Hematopoietic multipotent progenitor cell treated with erythropoietin and hydrocortisone succinate and interleukin-3 and kit ligand, for 15 days (in vitro differentiated cells): ENCODE results near the gene HAUS5.
"Not testable (repeated sequence)": the region's sequence is repeated elsewhere in the genome, so short reads cannot be mapped to it uniquely, and the experiment has no call there.

Experiments
- DNase-seq: peaks from one replicate; pipeline ENCODE4 v3.0.0-alpha.2; 2015; ENCODE audit warnings: low spot score

The HAUS5 gene

GRCh38 chr19:35642798-35643254 lies 30.3 kb downstream of the HAUS5 start:
- no peak for DNase-seq

DNA sequence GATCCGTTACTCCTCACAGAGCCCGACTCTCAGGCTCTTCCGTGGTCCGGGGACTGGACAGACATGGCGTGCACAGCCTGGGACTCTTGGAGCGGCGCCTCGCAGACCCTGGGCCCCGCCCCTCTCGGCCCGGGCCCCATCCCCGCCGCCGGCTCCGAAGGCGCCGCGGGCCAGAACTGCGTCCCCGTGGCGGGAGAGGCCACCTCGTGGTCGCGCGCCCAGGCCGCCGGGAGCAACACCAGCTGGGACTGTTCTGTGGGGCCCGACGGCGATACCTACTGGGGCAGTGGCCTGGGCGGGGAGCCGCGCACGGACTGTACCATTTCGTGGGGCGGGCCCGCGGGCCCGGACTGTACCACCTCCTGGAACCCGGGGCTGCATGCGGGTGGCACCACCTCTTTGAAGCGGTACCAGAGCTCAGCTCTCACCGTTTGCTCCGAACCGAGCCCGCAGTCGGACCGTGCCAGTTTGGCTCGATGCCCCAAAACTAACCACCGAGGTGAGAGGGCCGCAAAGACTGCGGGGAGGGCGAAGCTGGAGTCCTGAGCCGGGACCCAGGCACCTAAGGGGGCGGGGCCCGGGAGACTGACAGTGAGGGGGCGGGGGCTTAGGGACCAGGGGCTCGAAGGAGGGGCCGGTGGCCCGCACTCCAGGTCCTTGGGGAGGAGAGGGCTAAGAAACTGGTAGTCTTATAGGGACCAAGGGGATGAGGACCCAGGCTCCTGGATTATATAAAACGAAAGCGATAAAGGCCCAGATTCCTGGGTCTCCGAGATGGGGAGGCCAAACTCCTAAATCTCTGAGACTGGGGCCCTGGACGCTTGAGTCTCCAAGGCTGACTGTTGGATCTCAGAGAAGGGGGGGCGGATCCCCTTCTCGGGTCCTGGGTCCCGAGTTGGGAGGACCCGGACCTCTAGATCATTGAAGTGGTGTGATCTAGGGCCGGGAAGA lies 31.0 kb downstream of the HAUS5 start:
- peak; percentile 84 for DNase-seq

DNA sequence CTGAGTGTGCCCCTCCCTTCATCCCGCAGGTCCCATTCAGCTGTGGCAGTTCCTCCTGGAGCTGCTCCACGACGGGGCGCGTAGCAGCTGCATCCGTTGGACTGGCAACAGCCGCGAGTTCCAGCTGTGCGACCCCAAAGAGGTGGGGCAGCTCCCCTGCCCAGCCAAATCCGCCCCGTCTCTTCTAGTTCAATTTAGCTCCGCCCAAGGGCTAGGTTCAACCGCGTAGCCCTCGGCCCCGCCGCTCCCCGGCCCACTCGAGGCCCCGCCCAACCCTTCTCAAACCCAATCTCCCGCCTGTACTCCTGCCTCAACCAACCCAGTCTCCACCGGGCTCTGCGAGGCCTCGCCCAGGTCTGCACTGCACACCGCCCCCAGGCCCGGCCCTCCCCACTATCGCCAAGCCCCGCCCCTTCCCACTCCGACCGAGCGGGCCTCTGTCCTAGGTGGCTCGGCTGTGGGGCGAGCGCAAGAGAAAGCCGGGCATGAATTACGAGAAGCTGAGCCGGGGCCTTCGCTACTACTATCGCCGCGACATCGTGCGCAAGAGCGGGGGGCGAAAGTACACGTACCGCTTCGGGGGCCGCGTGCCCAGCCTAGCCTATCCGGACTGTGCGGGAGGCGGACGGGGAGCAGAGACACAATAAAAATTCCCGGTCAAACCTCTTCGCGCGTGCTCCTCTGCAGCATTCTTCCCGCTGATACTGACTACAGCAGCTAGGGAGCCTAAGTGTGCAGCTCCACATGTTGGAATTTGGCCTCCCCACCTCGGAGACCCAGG lies 31.9 kb downstream of the HAUS5 start:
- DNase-seq: peak; percentile 95

DNA sequence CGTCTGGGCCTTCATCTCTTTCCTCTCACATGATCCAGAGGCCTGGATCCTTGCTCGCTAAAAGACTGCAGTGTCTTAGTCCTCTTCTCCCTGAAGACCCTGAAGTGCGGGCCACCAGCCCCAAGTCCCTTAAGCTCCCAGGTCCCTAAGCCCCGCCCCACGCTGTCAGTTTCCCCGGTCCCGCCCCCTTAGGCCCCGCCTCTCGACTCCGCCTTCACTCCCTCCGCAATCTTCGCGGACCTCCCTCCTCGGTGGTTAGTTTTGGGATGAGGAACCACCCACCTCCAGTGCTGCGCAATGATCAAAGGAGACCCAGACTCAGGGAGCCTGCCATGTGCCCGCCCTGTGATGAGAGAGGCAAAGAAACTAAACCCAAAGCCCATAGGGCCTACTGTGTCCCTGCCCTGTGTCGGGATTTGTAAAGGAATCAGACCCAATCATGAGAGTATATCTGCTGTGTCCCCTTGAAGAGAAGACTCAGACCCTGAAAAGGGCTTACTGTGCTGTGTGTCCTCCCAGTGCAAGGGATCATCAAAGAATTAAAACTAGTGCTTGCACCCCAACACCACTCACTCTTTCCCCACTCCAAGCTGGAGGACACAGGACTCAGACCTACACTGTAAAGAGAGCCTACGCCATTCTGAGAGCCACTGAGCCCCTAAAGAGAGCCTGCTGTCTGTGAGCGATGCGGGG lies 32.6 kb downstream of the HAUS5 start:
- DNase-seq: peak; percentile 81

- no peak for DNase-seq
These were observed 33.4 kb downstream of the HAUS5 start for GRCh38 chr19:35645680-35646511.

- DNase-seq: peak; percentile 98
These were observed 35.8 kb downstream of the HAUS5 start, which contains the start of gene COX6B1 for GRCh38 chr19:35648017-35648961. Gene COX6B1 (plus strand): TSS chr19:35648323. CDS start chr19:35651244, 2,921 bp downstream.

DNA sequence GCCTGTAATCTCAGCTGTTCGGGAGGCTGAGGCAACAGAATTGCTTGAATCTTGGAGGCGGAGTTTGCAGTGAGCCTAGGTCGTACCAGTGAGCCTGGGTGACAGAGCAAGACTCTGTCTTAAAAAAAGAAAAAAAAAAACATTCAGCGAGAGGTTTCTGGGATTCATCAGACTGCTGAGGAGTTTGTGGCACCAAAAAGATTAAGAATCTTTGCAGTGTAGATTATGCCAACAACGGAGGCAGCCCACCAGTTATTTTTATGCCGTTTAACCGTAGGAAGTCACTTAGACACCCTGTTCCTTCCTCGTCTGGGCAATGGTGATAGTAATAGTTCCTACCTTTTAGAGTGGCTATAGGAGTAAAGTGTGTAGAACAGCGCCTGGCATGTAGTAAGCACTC lies 38.0 kb downstream of the HAUS5 start:
- no peak for DNase-seq

DNA sequence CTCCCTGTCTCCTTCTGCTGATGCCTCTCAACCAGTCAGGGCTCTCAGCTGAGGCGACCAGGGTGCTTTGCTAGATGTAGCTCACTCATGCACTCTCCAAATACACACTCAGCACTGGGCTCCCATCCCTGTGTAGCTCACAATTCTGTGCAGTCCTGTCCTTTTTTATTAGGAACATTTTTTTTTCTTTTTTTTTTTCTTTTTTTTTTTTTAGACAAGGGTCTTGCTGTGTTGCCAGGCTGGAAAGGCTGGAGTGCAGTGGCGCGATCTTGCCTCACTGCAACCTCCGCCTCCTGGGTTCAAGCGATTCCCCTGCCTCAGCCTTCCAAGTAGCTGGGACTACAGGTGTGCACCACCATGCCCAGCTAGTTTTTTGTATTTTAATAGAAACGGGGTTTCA lies 42.3 kb downstream of the HAUS5 start:
- DNase-seq: not testable (repeated sequence)

DNA sequence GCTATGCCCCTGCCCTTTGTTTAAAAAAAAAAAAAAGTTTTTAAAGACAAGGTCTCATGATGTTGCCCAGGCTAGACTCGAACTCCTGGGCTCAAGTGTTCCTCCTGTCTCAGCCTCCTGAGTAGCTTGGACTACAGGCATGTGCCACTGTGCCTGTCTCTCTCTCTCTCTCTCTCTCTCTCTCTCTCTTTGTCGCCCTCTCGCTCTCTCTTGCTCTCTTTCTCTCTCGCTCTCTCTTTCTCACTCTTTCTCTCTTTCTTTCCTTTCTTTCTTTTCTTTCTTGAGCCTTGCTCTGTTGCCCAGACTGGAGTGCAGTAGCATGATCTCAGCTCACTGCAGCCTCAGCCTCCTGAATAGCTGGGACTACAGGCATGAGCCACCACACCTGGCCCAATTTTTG lies 43.1 kb downstream of the HAUS5 start:
- DNase-seq: no peak

DNA sequence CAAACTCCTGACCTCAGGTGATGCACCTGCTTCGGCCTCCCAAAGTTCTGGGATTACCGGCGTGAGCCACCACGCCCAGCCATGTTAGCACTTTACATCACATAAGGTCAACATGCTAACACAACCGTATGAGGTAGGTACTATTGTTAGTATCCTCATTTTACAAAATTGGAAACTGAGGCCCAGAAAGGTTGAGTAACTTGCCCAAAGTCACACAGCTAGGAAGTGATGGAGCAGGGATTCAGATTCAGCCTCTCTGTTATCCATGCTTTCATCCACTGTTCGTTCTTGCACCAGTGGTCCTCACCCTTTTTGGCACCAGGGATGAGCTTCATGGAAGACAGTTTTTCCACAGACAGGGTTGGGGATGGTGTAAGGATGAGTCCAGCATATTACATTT lies 44.2 kb downstream of the HAUS5 start:
- DNase-seq: no peak

DNA sequence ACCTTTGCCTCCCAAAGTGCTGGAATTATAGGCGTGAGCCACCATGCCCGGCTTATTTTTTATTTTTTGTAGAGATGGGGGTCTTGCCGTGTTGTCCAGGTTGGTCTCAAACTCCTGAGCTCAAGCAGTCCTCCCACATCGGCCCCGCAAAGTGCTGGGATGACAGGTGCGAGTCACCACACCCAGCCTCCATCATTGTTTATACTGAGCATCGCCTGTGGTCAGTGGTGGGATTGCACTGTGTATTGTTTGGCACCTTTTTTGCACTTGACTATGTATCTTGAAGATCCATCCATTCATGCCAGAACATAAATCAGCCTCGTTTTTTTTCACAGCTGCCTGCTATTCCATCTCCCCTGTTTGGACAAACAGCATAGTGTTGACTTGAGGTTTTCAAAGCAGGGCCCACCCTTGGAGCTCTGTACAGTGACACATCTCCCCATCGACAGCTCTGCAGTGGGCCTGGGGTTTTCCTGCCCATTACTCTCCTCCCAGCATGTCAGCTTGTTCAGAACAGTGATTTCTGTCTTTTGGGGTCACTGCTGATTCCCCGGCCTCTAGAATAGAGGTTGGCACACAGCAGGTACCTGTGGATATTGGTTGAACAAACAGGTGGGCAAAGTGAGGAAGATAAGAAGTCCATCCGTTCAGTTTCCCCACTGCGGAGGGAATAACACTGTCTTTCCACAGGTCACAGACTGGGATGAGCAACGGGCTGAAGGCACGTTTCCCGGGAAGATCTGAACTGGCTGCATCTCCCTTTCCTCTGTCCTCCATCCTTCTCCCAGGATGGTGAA lies 45.6 kb downstream of the HAUS5 start:
- DNase-seq: no peak

- DNase-seq: no peak
These were observed 49.4 kb downstream of the HAUS5 start for GRCh38 chr19:35661995-35662340.

GRCh38 chr19:35663981-35664380 lies 51.4 kb downstream of the HAUS5 start:
- DNase-seq: no peak

GRCh38 chr19:35665157-35665556 lies 52.6 kb downstream of the HAUS5 start:
- DNase-seq: no peak

GRCh38 chr19:35665604-35666003 lies 53.1 kb downstream of the HAUS5 start:
- no peak for DNase-seq

DNA sequence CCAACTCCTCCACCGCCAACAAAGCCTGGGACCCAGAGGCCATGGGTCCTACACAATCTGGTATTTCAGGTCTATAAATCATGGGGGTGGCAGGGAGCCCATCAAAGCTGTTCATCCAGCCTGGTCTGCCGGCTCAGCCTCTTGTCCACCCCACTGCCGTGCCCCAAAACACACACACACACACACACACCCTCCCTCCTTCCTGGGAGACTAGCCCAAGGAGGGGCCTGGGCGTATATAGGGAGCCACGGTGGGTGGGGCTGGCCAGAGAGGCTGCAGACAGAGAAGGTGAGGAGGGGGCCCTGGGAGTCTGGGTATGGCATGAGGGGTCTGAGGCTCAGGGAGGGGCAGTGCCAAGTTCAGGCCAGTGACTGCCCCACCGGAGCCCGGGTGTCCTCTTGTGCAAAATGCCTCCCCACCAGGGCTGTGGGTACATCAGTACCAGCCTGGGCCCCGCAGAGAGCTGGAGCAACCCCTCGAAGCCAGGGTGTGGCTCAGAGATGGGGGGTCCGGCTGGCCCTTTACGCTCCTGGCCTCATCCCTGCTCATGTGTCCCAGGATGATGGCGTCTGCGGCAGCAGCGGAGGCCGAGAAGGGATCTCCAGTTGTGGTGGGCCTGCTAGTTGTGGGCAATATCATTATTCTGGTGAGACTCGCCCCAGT lies 53.8 kb downstream of the HAUS5 start, which contains the start of gene UPK1A:
Gene UPK1A (plus strand): TSS at position 267 of the 663 bp plus-strand sequence. CDS start 296 bp downstream, at position 563.
- no peak for DNase-seq

DNA sequence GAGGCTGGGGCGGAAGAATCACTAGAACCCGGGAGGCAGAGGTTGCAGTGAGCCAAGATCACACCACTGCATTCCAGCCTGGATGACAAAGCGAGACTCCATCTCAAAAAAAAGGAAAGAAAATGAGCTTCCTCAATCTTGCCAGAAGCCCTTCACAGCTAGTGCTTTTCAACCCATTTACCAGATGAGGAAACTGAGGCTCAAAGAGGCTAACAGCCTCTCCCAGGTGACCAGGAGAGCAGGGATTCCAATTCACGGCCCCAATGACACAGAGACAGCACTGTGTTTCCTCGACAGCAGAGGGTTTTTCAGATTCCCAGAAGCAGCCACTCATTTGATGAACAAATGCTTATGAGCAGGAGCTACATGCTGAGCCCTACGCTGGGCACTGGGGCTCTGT lies 57.0 kb downstream of the HAUS5 start:
- no peak for DNase-seq

DNA sequence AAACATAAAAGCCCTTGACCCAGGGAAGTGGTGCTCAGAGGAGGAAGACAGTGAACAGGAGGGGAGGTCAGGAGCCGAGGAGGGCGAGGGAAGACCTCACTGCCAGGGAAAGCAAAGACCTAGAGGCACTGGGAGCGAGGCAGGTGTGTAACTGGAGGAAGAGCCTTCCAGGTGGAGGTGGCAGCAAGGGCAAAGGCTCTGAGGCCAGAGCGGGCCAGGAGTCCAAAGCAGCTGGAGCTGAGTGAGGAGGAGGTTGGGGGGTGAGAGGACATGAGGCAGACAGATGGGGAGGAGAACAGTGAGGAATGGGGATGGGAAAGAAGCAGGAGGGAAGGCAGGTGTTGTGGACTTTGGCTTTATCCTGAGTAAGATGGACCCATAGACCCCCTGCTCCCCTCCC lies 57.4 kb downstream of the HAUS5 start:
- no peak for DNase-seq

GRCh38 chr19:35670686-35671085 lies 58.2 kb downstream of the HAUS5 start:
- no peak for DNase-seq
